Mammary epithelial cell (primary cell): Measurements from ENCODE around the gene DGCR6.
"Not testable (repeated sequence)": the region's sequence is repeated elsewhere in the genome, so short reads cannot be mapped to it uniquely, and the experiment has no call there.

Experiments used
- CTCF ChIP-seq, 2 donors: IDR thresholded peaks in 1 of 2; conservative IDR thresholded peaks in 1 of 2; 2 replicates each; pipeline ENCODE4 v1.5.1; 2011 to 2012; ENCODE audit warnings: inconsistent platforms in 2 of 2, low read length in 2 of 2, mild to moderate bottlenecking in 2 of 2, control low read depth in 1 of 2, low read depth in 1 of 2; ENCODE audit not compliant: insufficient read depth in 1 of 2; ENCODE audit errors: extremely low read depth in 1 of 2
- EZH2 ChIP-seq: IDR thresholded peaks from 2 replicates; pipeline ENCODE4 v1.6.1; 2012; ENCODE audit warnings: low read length, inconsistent platforms, borderline replicate concordance

- TF ChIP-seq CTCF (conservative IDR thresholded peaks at IDR 0.05 in 1 of 2, IDR thresholded peaks at IDR 0.05 in 1 of 2; ENCODE audit: extremely low read depth in 1 of 2, insufficient read depth in 1 of 2, low read depth in 1 of 2, low read length in 2 of 2); EZH2: not testable (repeated sequence)
Observed at GRCh38 chr22:18881260-18881659, 24.9 kb upstream of the DGCR6 start.
